SU-DHL-6 (cell line): ENCODE data around the gene ARID5B.

Experiments used
- H2AFZ ChIP-seq: fragments of 200-600 bp; sonication (generic); 2 replicates; pipeline ENCODE4 v1.6.1; 2014; ENCODE audit warnings: low read depth, mild to moderate bottlenecking, moderate library complexity, mixed read lengths, antibody characterized with exemption, low read length; ENCODE audit not compliant: severe bottlenecking
- H3F3A ChIP-seq: fragments of 200-600 bp; shearing (Covaris generic); 2 replicates; pipeline ENCODE4 v1.6.0; 2016; ENCODE audit warnings: antibody characterized with exemption, mild to moderate bottlenecking; ENCODE audit not compliant: insufficient read depth
- H3K27ac ChIP-seq: fragments of 200-600 bp; sonication (generic); 2 replicates; pipeline ENCODE4 v1.5.1; 2016; ENCODE audit warnings: low read depth, mild to moderate bottlenecking, low read length, moderate library complexity, mixed read lengths
- H3K27me3 ChIP-seq: fragments of 200-600 bp; sonication (generic), shearing (Covaris generic); 2 replicates; pipeline ENCODE4 v1.6.0; 2014; ENCODE audit warnings: mild to moderate bottlenecking, low read length
- H3K36me3 ChIP-seq: fragments of 200-600 bp; sonication (generic); 2 replicates; pipeline ENCODE4 v1.6.1; 2014; ENCODE audit warnings: mild to moderate bottlenecking, low read length, mixed read lengths
- H3K4me2 ChIP-seq: fragments of 300-600, 200-600 bp; shearing (Covaris generic), sonication (generic); 2 replicates; pipeline ENCODE4 v1.6.0; 2014; ENCODE audit warnings: low read length, low read depth, mild to moderate bottlenecking; ENCODE audit not compliant: poor library complexity, severe bottlenecking
- H3K4me3 ChIP-seq: fragments of 200-600 bp; sonication (generic); 2 replicates; pipeline ENCODE4 v1.5.1; 2014; ENCODE audit warnings: antibody characterized with exemption, low read length, mild to moderate bottlenecking, mixed read lengths; ENCODE audit not compliant: insufficient read depth, poor library complexity, severe bottlenecking
- H3K79me2 ChIP-seq: fragments of 200-600 bp; sonication (generic); 2 replicates; pipeline ENCODE4 v1.6.1; 2014; ENCODE audit warnings: mild to moderate bottlenecking, low read length, moderate library complexity; ENCODE audit not compliant: insufficient read depth
- H3K9ac ChIP-seq: fragments of 200-600 bp; sonication (generic); 2 replicates; pipeline ENCODE4 v1.7.0; 2014; ENCODE audit warnings: mild to moderate bottlenecking, low read length
- H3K9me2 ChIP-seq: fragments of 200-600 bp; sonication (generic); replicated peaks from 2 replicates; pipeline ENCODE4 v1.6.1; 2014; ENCODE audit warnings: low read length; ENCODE audit not compliant: insufficient read depth
- H3K9me3 ChIP-seq: fragments of 200-600 bp; sonication (generic); 2 replicates; pipeline ENCODE4 v1.6.1; 2014; ENCODE audit warnings: low read length, mixed read lengths; ENCODE audit not compliant: insufficient read depth
- H4K20me1 ChIP-seq: fragments of 200-600 bp; sonication (generic); 2 replicates; pipeline ENCODE4 v1.6.1; 2014; ENCODE audit warnings: low read depth, mild to moderate bottlenecking, antibody characterized with exemption, low read length, moderate library complexity, mixed read lengths
- CTCF ChIP-seq: fragments of 200-600 bp; sonication (generic); IDR thresholded peaks from one replicate; pipeline ENCODE4 v1.5.1; 2017; ENCODE audit warnings: antibody characterized with exemption, mild to moderate bottlenecking, low read length, moderate library complexity; ENCODE audit not compliant: insufficient read depth, poor library complexity, severe bottlenecking
- EZH2phosphoT487 ChIP-seq: fragments of 200-600 bp; sonication (generic), shearing (Covaris generic); conservative IDR thresholded peaks from 2 replicates; pipeline ENCODE4 v1.6.1; 2018; ENCODE audit warnings: mild to moderate bottlenecking, antibody characterized with exemption, low read length, moderate library complexity, mixed read lengths

Gene ARID5B

GRCh38 chr10:62029401-62029800 lies 127.9 kb downstream of the ARID5B start:
- Histone ChIP-seq H3K4me2 (no peak overlapping the region), H3K27me3 (no peaks in the 10 kb centered on the region), H3K79me2 (peaks cover 41% of the 10 kb centered on the region), H3K27ac (peak overlapping the region; percentile 28), H3K9me3 (no peaks in the 10 kb centered on the region), H4K20me1 (no peaks in the 10 kb centered on the region), H3K9ac (no peak overlapping the region), H3K4me3 (no peak overlapping the region), H3K36me3 (no peaks in the 10 kb centered on the region; the same call in 1 of the 2 replicates), H3K9me2 (no peaks in the 10 kb centered on the region), H2AFZ (no peak overlapping the region), H3F3A (peaks cover 36% of the 10 kb centered on the region)
- no peak for TF ChIP-seq CTCF
- TF ChIP-seq EZH2phosphoT487, result no peak

DNA sequence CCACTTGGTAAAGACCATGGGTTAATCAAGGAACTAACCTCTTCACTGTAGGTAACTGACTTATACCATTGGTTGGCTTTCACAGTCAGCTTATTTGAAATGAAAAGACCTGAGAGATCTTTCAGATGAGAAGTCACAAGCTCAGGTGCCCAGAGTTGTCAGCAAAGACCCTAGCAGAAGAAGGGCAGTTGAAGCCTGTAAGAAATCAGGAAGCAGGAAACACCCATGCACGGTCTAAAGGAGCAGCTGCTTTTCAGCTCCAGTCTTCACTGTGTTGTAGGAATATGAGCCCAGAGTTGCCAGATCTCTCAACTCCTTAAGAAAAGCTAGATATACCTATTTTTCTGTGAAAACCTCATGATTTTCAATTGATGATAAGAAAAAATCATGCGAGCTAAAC lies 130.0 kb downstream of the ARID5B start:
- H3F3A ChIP-seq, result peaks cover 50% of the 10 kb centered on the region
- H3K9me2 ChIP-seq, result no peaks in the 10 kb centered on the region
- H3K4me2 ChIP-seq, result peak overlapping the region; percentile 42
- TF ChIP-seq CTCF (no peak), EZH2phosphoT487 (no peak)
- H3K79me2 ChIP-seq, result peaks cover 43% of the 10 kb centered on the region
- no peaks in the 10 kb centered on the region for H3K9me3 ChIP-seq
- peak overlapping the region; percentile 44 for H3K9ac ChIP-seq
- H4K20me1 ChIP-seq, result no peaks in the 10 kb centered on the region
- peak overlapping the region; percentile 96 for H3K27ac ChIP-seq
- no peak overlapping the region for H3K4me3 ChIP-seq
- H2AFZ ChIP-seq, result no peak overlapping the region
- H3K36me3 ChIP-seq, result no peaks in the 10 kb centered on the region
- H3K27me3 ChIP-seq, result no peaks in the 10 kb centered on the region

DNA sequence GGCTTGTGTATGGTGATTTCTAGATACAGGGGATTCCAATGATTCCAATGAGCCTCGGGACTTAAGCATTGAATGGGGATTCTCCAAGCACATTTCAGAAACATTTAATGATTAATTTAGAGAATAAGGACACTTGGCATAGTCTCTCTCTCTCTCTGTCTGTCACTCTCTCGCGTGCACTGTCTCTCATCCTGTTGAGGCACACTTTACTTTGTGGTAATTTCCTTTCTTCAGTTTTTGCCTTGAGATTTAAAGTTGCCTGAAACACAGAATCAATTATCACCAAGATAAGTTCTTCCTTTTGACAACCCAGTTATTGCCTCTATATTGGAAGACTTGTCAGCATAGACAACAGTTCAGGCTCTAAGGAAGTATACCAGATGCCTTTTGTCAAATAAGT lies 131.6 kb downstream of the ARID5B start:
- peak overlapping the region; percentile 96 for H3K27ac ChIP-seq
- H3K36me3 ChIP-seq, result no peaks in the 10 kb centered on the region
- no peaks in the 10 kb centered on the region for H3K9me2 ChIP-seq
- no peaks in the 10 kb centered on the region for H3K9me3 ChIP-seq
- no peaks in the 10 kb centered on the region for H3K27me3 ChIP-seq
- peak overlapping the region; percentile 84 for H3K4me2 ChIP-seq
- no peaks in the 10 kb centered on the region for H4K20me1 ChIP-seq
- H2AFZ ChIP-seq, result no peak overlapping the region
- H3K4me3 ChIP-seq, result peak overlapping the region; percentile 16
- TF ChIP-seq EZH2phosphoT487, result no peak
- no peak for TF ChIP-seq CTCF
- H3F3A ChIP-seq, result peaks cover 65% of the 10 kb centered on the region
- peaks cover 55% of the 10 kb centered on the region for H3K79me2 ChIP-seq
- H3K9ac ChIP-seq, result peak overlapping the region; percentile 65
